ENCODE data around the gene NPC1L1. TPM values are rescaled to one million over a fixed set of nuclear protein-coding genes. Genes with fewer than 3 reads are reported as not detected.

Gene NPC1L1
- total and polyA plus RNA-seq, 2 experiments from 2014 or later, result not detected

- Histone ChIP-seq H3K36me3 (no peaks in the 10 kb centered on the region), H3K9me3 (ENCODE audit: low read depth) (no peaks in the 10 kb centered on the region), H3K27me3 (no peaks in the 10 kb centered on the region), H3K4me1 (ENCODE audit: low read depth) (no peaks in the 10 kb centered on the region), H3K4me3 (no peak overlapping the region), H3K27ac (no peak overlapping the region)
- TF ChIP-seq CTCF (IDR thresholded peaks at IDR 0.05; ENCODE audit: low read depth, low read length), result no peak
- DNase-seq (ENCODE audit: low read depth in 1 of 2, low spot score in 1 of 2), result no peak
Observed at GRCh38 chr7:44549457-44549856, 8.3 kb upstream of the NPC1L1 start.

GRCh38 chr7:44548893-44549292 lies 7.8 kb upstream of the NPC1L1 start:
- H3K4me3 ChIP-seq, result no peak overlapping the region
- no peaks in the 10 kb centered on the region for H3K9me3 ChIP-seq (ENCODE audit: low read depth)
- no peaks in the 10 kb centered on the region for H3K4me1 ChIP-seq (ENCODE audit: low read depth)
- no peak for TF ChIP-seq CTCF (IDR thresholded peaks at IDR 0.05; ENCODE audit: low read depth, low read length)
- no peaks in the 10 kb centered on the region for H3K36me3 ChIP-seq
- H3K27me3 ChIP-seq, result no peaks in the 10 kb centered on the region
- no peak for DNase-seq (ENCODE audit: low read depth in 1 of 2, low spot score in 1 of 2)
- no peak overlapping the region for H3K27ac ChIP-seq

GRCh38 chr7:44547536-44548231 lies 6.6 kb upstream of the NPC1L1 start:
- no peak overlapping the region for H3K27ac ChIP-seq
- no peaks in the 10 kb centered on the region for H3K4me1 ChIP-seq (ENCODE audit: low read depth)
- H3K36me3 ChIP-seq, result no peaks in the 10 kb centered on the region

GRCh38 chr7:44541876-44542610 lies 913 bp upstream of the NPC1L1 start:
- Histone ChIP-seq H3K27me3 (no peaks in the 10 kb centered on the region), H3K9me3 (ENCODE audit: low read depth) (no peaks in the 10 kb centered on the region), H3K4me3 (no peak overlapping the region), H3K4me1 (ENCODE audit: low read depth) (no peaks in the 10 kb centered on the region), H3K36me3 (no peaks in the 10 kb centered on the region), H3K27ac (no peak overlapping the region)
- no peak for TF ChIP-seq CTCF (IDR thresholded peaks at IDR 0.05; ENCODE audit: low read depth, low read length)
- DNase-seq (ENCODE audit: low read depth in 1 of 2, low spot score in 1 of 2), result no peak

More at GRCh38 chr7:44547536-44548231, 6.6 kb upstream of the NPC1L1 start:
- H3K27me3 ChIP-seq, result no peaks in the 10 kb centered on the region
- H3K4me3 ChIP-seq, result no peak overlapping the region
- no peak for TF ChIP-seq CTCF (IDR thresholded peaks at IDR 0.05; ENCODE audit: low read depth, low read length)
- no peaks in the 10 kb centered on the region for H3K9me3 ChIP-seq (ENCODE audit: low read depth)
- peak in 1 of 2 donors; percentile 23 for DNase-seq (ENCODE audit: low read depth in 1 of 2, low spot score in 1 of 2)

- DNase-seq (ENCODE audit: low read depth in 1 of 2, low spot score in 1 of 2), result no peak
- Histone ChIP-seq H3K27me3 (no peaks in the 10 kb centered on the region), H3K9me3 (ENCODE audit: low read depth) (no peaks in the 10 kb centered on the region), H3K4me1 (ENCODE audit: low read depth) (no peaks in the 10 kb centered on the region), H3K36me3 (no peaks in the 10 kb centered on the region), H3K4me3 (no peak overlapping the region), H3K27ac (no peak overlapping the region)
- no peak for TF ChIP-seq CTCF (IDR thresholded peaks at IDR 0.05; ENCODE audit: low read depth, low read length)
Observed at GRCh38 chr7:44540592-44541027, 520 bp downstream of the NPC1L1 start.
